NCI-H524 (cell line): ENCODE data around the gene TGFB1I1.
"Not testable (repeated sequence)": the region's sequence is repeated elsewhere in the genome, so short reads cannot be mapped to it uniquely, and the experiment has no call there.

Experiments
- DNase-seq, 2 experiments: peaks; one replicate each; lab custom pipeline; 2025; lab: John Stamatoyannopoulos, UW

TGFB1I1 gene

GRCh38 chr16:31487720-31488467, 15.9 kb downstream of the TGFB1I1 start:
- DNase-seq, result peak; percentile 17 to 80

GRCh38 chr16:31488468-31489297, 16.7 kb downstream of the TGFB1I1 start:
- peak in 1 of 2 experiments; percentile 31 for DNase-seq

GRCh38 chr16:31489298-31489564, 17.3 kb downstream of the TGFB1I1 start:
- no peak for DNase-seq

- DNase-seq, result no peak
Measured at GRCh38 chr16:31489616-31490584, 17.9 kb downstream of the TGFB1I1 start.

GRCh38 chr16:31491778-31492418, 19.9 kb downstream of the TGFB1I1 start:
- DNase-seq, result no peak

- DNase-seq, result no peak
Measured at GRCh38 chr16:31493506-31494125, 21.7 kb downstream of the TGFB1I1 start.

- DNase-seq, result no peak
Measured at GRCh38 chr16:31496670-31497069, 24.7 kb downstream of the TGFB1I1 start.

GRCh38 chr16:31498493-31498892, 26.5 kb downstream of the TGFB1I1 start:
- DNase-seq, result no peak

GRCh38 chr16:31499928-31500327, 28.0 kb downstream of the TGFB1I1 start:
- no peak for DNase-seq

- no peak for DNase-seq
Measured at GRCh38 chr16:31501226-31501965, 29.4 kb downstream of the TGFB1I1 start.

GRCh38 chr16:31501966-31502348, 30.0 kb downstream of the TGFB1I1 start:
- no peak for DNase-seq

DNA sequence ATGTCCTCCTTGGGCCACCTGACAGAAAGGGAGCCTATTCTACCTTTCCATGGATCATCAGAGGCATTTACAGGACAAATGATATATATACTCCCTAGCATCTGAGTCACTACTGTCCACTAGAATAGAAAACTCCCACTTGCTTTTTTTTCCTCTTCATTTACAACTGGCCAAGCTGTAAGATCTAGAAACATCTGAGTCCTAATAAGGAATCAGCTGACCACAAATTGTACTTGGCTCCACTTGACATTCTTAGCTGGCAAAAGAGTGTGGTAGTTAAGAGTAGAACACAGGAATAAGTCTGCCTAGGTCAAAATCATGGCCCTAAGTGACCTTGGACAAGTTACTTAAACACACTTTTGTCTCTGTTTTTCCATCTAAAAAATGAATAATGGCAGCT, 31.0 kb downstream of the TGFB1I1 start:
- DNase-seq, result no peak

- not testable (repeated sequence) for DNase-seq
Measured at GRCh38 chr16:31503555-31503954, 31.6 kb downstream of the TGFB1I1 start.

GRCh38 chr16:31504159-31504558, 32.2 kb downstream of the TGFB1I1 start:
- DNase-seq, result no peak

DNA sequence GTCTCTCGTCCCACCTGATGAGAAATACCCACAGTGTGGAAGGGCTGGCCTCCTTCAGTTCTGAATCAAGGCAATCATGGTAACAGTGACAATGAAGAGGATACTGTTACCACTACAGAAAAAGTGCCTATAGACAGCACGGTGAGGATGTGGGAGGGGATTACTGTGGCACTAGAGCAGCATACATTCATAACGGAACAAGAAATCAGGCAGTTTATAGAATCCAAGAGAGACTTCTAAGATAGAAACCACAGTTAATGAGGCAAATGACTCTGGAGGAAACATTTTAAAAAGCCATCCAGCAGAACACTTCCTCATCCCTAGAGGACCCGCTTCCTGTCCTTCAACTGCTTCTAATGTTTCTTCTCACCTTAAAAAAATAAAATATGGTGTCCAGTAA, 33.5 kb downstream of the TGFB1I1 start:
- DNase-seq, result no peak

DNA sequence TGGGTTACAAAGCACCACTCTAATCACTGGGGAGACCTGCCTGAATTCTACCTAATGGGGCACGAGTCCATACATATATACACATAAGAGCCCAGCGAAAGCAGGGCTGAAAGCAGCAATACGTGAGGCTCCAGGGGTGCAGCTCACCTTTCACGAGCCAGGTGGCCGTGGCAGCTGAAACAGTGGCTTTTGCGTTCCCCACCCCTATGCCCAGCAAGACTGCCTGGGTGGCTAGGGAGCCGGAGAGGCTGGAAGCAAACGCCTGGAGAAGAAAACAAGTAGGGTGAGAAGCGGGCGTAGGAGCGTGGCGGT, 35.6 kb downstream of the TGFB1I1 start:
- DNase-seq, result no peak

GRCh38 chr16:31507929-31508705, 36.2 kb downstream of the TGFB1I1 start, which contains the start of gene RUSF1:
RUSF1 (minus strand) TSS chr16:31508391; CDS start chr16:31508373, 18 bp downstream.
- peak; percentile 48 to 82 for DNase-seq

DNA sequence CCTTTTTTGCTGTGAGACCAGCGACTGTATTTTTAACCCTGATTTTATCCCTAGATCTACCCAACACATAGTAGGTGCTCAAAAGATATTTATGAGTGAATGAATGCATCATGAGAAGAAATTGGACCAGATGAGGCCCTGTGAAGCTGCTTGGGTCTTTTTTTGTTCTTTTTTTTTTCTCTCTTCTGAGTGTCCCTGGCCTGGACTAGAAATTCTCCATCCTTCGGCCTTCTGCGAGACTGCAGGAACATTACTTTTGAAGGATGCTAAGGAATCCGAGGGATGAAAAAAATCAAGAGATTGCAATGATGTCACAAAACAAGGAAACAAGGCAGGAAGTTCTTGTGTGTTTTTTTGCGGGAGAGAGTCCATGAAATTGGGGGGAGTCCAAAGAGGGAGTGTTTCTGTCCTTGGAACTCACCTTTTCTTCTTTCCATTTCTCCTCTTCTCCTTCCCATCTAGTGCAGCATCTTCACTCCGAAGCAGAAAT, 36.8 kb downstream of the TGFB1I1 start:
- DNase-seq, result no peak

DNA sequence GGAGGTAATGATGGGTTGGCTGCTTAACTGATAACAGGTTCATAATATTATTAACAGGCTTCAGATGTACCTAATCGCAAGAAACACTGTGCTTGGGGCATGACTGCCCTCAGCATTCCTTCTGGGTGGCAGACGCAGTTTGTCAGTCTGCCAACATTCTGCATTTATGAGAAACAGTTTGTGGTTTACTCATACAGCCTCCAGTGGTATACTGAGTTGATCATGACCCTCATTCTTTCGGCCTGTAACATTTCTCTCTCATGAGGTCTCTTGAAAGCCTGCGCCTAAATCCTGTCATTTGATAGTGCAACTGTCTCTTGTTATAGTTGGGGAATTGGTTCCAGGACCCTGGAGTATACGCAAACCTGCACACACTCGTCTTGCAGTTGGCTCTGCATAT, 41.2 kb downstream of the TGFB1I1 start:
- DNase-seq, result no peak

- DNase-seq, result no peak
Measured at GRCh38 chr16:31513884-31514283, 41.9 kb downstream of the TGFB1I1 start.
